ENCODE results near the gene EIF4B.
"Not testable (repeated sequence)": the region's sequence is repeated elsewhere in the genome, so short reads cannot be mapped to it uniquely, and the experiment has no call there.

Gene EIF4B

DNA sequence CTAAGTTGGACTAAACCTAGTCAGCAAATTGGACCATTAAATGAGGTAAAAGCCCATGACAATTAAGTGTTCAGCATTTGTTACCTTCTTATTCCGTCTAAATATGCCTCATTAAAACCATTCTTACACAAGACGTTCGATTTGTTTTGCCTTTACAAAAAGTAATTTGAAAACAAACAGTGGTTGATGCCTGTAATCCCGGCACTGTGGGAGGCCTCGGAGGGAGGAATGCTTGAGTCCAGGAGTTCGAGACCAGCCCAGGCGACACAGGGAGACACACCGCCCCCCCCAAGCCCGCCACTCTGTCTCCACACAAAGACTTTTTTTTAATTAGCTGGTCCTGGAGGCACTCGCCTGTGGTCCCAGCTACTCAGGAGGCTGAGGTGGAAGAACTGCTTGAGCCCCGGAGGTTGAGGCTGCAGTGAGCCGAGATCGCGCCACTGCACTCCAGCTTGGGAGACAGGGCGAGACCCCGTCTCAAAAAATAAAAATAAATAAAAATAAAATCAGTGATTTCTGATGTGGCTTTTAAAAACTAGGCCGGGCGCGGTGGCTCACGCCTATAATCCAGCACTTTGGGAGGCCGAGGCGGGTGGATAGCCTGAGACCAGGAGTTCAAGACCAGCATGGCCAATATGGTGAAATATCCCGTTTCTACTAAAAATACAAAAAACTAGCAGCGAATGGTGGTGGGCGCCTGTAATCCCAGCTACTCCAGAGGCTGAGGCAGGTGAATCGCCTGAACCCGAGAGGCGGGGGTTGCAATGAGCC, 856 bp upstream of the EIF4B start:
- TF ChIP-seq, protein P1, sequence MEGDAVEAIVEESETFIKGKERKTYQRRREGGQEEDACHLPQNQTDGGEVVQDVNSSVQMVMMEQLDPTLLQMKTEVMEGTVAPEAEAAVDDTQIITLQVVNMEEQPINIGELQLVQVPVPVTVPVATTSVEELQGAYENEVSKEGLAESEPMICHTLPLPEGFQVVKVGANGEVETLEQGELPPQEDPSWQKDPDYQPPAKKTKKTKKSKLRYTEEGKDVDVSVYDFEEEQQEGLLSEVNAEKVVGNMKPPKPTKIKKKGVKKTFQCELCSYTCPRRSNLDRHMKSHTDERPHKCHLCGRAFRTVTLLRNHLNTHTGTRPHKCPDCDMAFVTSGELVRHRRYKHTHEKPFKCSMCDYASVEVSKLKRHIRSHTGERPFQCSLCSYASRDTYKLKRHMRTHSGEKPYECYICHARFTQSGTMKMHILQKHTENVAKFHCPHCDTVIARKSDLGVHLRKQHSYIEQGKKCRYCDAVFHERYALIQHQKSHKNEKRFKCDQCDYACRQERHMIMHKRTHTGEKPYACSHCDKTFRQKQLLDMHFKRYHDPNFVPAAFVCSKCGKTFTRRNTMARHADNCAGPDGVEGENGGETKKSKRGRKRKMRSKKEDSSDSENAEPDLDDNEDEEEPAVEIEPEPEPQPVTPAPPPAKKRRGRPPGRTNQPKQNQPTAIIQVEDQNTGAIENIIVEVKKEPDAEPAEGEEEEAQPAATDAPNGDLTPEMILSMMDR (IDR thresholded peaks at IDR 0.05; ENCODE audit: low read depth, low read length): no peak
- H3K36me3 ChIP-seq: peaks cover 35% of the 10 kb centered on the region
- peak; percentile 35 for DNase-seq
- no peaks in the 10 kb centered on the region for H3K9me3 ChIP-seq (ENCODE audit: severe bottlenecking)
- H3K27ac ChIP-seq: peak overlapping the region; percentile 79
- H3K4me3 ChIP-seq (ENCODE audit: low read depth, low read length): peak overlapping the region; percentile 99
- no peaks in the 10 kb centered on the region for H3K27me3 ChIP-seq (ENCODE audit: insufficient read depth, low read depth, severe bottlenecking)

DNA sequence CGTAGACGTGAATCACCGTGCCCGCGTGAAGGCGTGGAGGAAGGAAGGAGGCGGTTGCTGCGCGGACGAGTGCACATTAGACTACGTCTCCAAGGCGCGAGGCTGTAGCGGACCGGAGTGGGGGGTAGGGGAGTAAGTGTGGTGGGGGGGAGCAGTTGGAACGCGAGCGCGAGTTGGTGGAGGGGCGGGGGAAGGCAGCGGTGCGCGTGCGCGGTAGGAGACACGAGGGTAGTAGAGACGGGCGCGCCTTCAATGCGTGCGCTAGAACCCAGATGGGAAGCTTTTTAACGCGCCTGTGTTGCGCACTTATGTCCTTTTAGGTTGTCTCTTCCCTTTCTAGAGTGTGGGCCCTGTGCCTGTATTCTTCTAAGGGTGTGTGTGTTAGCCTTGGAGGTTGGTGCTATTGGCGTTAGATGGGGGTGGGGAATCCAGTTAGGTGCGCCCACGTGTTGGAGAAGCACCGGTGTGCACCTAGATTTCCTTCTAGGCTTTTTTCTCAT, 604 bp downstream of the EIF4B start:
- Histone ChIP-seq H3K27me3 (ENCODE audit: insufficient read depth, low read depth, severe bottlenecking) (no peaks in the 10 kb centered on the region), H3K9me3 (ENCODE audit: severe bottlenecking) (no peaks in the 10 kb centered on the region), H3K4me3 (ENCODE audit: low read depth, low read length) (peak overlapping the region; percentile 99), H3K27ac (peak overlapping the region; percentile 99), H3K36me3 (peaks cover 48% of the 10 kb centered on the region)
- TF ChIP-seq, protein P1 (IDR thresholded peaks at IDR 0.05; ENCODE audit: low read depth, low read length): no peak
- peak; percentile 87 for DNase-seq

DNA sequence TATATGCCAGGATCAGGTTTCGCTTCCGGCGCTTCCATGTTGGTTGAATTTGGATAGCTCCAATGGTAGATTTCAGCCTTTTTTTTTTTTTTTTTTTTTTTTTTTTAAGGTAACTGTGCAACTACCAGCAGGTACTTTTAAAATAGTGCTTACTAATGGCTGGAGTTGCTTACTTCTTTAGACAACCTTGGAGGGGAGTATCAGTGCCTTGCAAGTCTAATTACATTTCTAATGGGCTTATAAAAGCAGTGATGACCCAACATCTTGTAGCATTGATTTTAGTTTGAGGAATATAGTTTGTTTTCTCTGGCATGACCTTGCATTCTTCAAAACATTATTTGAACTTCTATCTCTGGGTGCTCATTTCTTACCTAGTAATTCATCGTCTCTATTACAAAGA, 1.1 kb downstream of the EIF4B start:
- peak overlapping the region; percentile 99 for H3K4me3 ChIP-seq (ENCODE audit: low read depth, low read length)
- peak overlapping the region; percentile 99 for H3K27ac ChIP-seq
- no peaks in the 10 kb centered on the region for H3K27me3 ChIP-seq (ENCODE audit: insufficient read depth, low read depth, severe bottlenecking)
- peaks cover 51% of the 10 kb centered on the region for H3K36me3 ChIP-seq
- DNase-seq: no peak
- TF ChIP-seq, protein P1 (IDR thresholded peaks at IDR 0.05; ENCODE audit: low read depth, low read length): no peak
- H3K9me3 ChIP-seq (ENCODE audit: severe bottlenecking): no peaks in the 10 kb centered on the region

DNA sequence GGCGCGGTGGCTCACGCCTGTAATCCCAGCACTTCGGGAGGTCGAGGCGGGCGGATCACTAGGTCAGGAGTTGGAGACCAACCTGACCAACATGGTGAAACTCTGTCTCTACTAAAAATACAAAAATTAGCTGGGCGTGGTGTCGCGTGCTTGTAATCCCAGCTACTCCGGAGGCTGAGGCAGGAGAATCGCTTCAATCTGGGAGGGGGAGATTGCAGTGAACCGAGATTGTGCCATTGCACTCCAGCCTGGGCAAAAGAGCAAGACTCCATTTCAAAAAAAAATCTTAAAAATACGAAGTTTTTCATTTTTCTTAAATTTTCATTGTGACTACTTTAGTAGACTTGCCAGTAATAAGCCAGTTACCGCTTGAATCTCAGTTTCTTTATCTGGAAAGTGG, 2.5 kb downstream of the EIF4B start:
- peaks cover 61% of the 10 kb centered on the region for H3K36me3 ChIP-seq
- not testable (repeated sequence) for H3K4me3 ChIP-seq (ENCODE audit: low read depth, low read length); H3K27ac ChIP-seq; H3K9me3 ChIP-seq (ENCODE audit: severe bottlenecking); DNase-seq; H3K27me3 ChIP-seq (ENCODE audit: insufficient read depth, low read depth, severe bottlenecking)

DNA sequence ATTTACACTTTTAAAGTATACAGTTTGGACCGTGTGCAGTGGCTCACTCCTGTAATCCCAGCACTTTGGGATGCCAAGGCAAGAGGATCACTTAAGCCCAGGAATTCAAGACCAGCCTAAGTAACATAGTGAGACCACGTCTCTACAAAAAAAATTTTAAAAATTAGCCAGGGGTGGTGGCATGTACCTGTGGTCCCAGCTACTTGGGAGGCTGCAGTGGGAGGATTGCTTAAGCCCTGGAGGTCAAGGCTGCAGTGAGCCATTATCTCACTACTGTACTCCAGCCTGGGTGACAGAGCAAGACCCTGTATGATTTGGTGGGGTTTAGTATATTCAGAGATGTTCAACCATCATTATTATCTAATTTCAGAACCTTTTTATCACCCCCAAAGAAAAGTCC, 4.7 kb downstream of the EIF4B start:
- TF ChIP-seq, protein P1 (IDR thresholded peaks at IDR 0.05; ENCODE audit: low read depth, low read length): no peak
- H3K27ac ChIP-seq: no peak overlapping the region
- no peak for DNase-seq
- H3K27me3 ChIP-seq (ENCODE audit: insufficient read depth, low read depth, severe bottlenecking): no peaks in the 10 kb centered on the region
- H3K36me3 ChIP-seq: peaks cover 75% of the 10 kb centered on the region
- H3K9me3 ChIP-seq (ENCODE audit: severe bottlenecking): no peaks in the 10 kb centered on the region
- no peak overlapping the region for H3K4me3 ChIP-seq (ENCODE audit: low read depth, low read length)

DNA sequence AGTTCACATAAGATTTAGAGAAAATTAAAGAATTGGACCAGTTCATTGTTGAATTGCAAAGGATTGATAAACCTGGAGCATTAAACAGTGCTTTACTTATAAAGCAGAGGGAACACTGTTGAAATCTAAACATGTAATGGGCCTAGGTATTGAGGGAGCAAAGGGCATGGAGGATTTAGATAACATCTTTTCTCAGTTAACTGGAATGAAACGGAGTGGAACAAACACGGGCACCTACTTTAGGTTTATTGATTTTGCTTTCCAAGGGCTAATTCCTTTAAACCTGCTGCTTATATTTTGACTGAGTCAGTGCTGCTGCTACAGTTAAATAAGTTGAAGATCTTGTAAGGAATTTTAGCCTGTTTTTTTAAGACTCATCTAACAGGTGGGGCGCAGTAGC, 5.6 kb downstream of the EIF4B start:
- Histone ChIP-seq H3K9me3 (ENCODE audit: severe bottlenecking) (no peaks in the 10 kb centered on the region), H3K4me3 (ENCODE audit: low read depth, low read length) (no peak overlapping the region), H3K27ac (no peak overlapping the region; the same call in none of the 2 replicates), H3K27me3 (ENCODE audit: insufficient read depth, low read depth, severe bottlenecking) (no peaks in the 10 kb centered on the region), H3K36me3 (peaks cover 80% of the 10 kb centered on the region)
- TF ChIP-seq, protein P1 (IDR thresholded peaks at IDR 0.05; ENCODE audit: low read depth, low read length): no peak
- no peak for DNase-seq
